ENCODE data around the gene CYP4X1. TPM values are rescaled to one million over a fixed set of nuclear protein-coding genes. Genes with fewer than 3 reads are reported as not detected.
"Not testable (repeated sequence)": the region's sequence is repeated elsewhere in the genome, so short reads cannot be mapped to it uniquely, and the experiment has no call there.

CYP4X1 gene
- total and polyA plus RNA-seq, 7 donors, result 0.60 to 7.5 (median 2.6) TPM; not detected in 1

DNA sequence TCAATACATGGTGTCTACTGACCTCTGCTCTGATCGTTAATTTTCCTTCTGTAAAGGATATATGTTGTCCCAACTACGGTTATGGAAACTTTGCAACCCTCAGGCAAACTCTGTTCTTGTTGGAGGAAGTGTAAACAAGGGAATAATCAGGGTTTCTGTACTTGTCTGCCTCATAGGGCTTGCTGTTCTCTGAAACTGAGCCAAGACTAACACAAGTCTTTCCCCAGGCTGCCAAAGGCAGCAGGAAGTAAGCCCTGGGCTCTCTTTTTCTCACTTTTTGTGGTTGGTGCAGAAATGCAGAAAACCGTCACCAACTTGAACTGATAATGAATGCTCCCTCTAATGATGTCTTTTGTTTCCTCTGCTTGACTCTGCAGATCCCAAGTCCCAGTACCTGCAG lies 7.6 kb downstream of the CYP4X1 start:
- WGBS, 2 donors, result 13 to 42% methylated on average over 3 of the region's 3 CpGs
- no peaks in the 10 kb centered on the region for H3K4me1 ChIP-seq
- TF ChIP-seq POLR2A (IDR thresholded peaks at IDR 0.05), result no peak
- TF ChIP-seq, protein P1, sequence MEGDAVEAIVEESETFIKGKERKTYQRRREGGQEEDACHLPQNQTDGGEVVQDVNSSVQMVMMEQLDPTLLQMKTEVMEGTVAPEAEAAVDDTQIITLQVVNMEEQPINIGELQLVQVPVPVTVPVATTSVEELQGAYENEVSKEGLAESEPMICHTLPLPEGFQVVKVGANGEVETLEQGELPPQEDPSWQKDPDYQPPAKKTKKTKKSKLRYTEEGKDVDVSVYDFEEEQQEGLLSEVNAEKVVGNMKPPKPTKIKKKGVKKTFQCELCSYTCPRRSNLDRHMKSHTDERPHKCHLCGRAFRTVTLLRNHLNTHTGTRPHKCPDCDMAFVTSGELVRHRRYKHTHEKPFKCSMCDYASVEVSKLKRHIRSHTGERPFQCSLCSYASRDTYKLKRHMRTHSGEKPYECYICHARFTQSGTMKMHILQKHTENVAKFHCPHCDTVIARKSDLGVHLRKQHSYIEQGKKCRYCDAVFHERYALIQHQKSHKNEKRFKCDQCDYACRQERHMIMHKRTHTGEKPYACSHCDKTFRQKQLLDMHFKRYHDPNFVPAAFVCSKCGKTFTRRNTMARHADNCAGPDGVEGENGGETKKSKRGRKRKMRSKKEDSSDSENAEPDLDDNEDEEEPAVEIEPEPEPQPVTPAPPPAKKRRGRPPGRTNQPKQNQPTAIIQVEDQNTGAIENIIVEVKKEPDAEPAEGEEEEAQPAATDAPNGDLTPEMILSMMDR (IDR thresholded peaks at IDR 0.05), result no peak
- no peaks in the 10 kb centered on the region for H3K9me3 ChIP-seq
- no peaks in the 10 kb centered on the region for H3K27me3 ChIP-seq
- H3K4me3 ChIP-seq, result no peak overlapping the region
- H3K27ac ChIP-seq, result peak overlapping the region in 1 of 4 donors; percentile 52
- no peak for DNase-seq
- intact Hi-C loops (cut with DNase I), result no loop called here
- H3K36me3 ChIP-seq, result no peaks in the 10 kb centered on the region

GRCh38 chr1:47031585-47031984 lies 8.1 kb downstream of the CYP4X1 start:
- Histone ChIP-seq H3K4me1 (no peaks in the 10 kb centered on the region), H3K36me3 (no peaks in the 10 kb centered on the region), H3K9me3 (no peaks in the 10 kb centered on the region), H3K27me3 (no peaks in the 10 kb centered on the region), H3K4me3 (no peak overlapping the region), H3K27ac (no peak overlapping the region)
- intact Hi-C loops (cut with DNase I), result no loop called here
- TF ChIP-seq, protein P1 (IDR thresholded peaks at IDR 0.05), result no peak
- WGBS, 2 donors, result 61 to 63% methylated on average over 3 of the region's 3 CpGs
- no peak for DNase-seq

- Histone ChIP-seq H3K4me3 (no peak overlapping the region), H3K36me3 (no peaks in the 10 kb centered on the region), H3K9me3 (no peaks in the 10 kb centered on the region), H3K27ac (no peak overlapping the region), H3K4me1 (no peaks in the 10 kb centered on the region), H3K27me3 (no peaks in the 10 kb centered on the region)
- WGBS, 2 donors, result 91 to 95% methylated on average over 1 of the region's 1 CpG
- no peak for DNase-seq
- TF ChIP-seq, protein P1 (IDR thresholded peaks at IDR 0.05), result no peak
- TF ChIP-seq EP300 (IDR thresholded peaks at IDR 0.05), result no peak
- intact Hi-C loops (cut with DNase I), result no loop called here
Observed at GRCh38 chr1:47036764-47037163, 13.3 kb downstream of the CYP4X1 start.

GRCh38 chr1:47059376-47059775 lies 35.9 kb downstream of the CYP4X1 start:
- no peaks in the 10 kb centered on the region for H3K36me3 ChIP-seq
- intact Hi-C loops (cut with DNase I), result no loop called here
- H3K4me3 ChIP-seq, result no peak overlapping the region
- no peak overlapping the region for H3K27ac ChIP-seq
- no peaks in the 10 kb centered on the region for H3K4me1 ChIP-seq
- TF ChIP-seq POLR2AphosphoS5 (IDR thresholded peaks at IDR 0.05) (no peak), EP300 (IDR thresholded peaks at IDR 0.05) (no peak), POLR2A (IDR thresholded peaks at IDR 0.05) (no peak)
- TF ChIP-seq, protein P1 (IDR thresholded peaks at IDR 0.05), result no peak
- DNase-seq, result no peak
- WGBS, 2 donors, result 90 to 91% methylated on average over 1 of the region's 1 CpG
- no peaks in the 10 kb centered on the region for H3K27me3 ChIP-seq
- H3K9me3 ChIP-seq, result no peaks in the 10 kb centered on the region

GRCh38 chr1:47067097-47067594 lies 43.7 kb downstream of the CYP4X1 start, which contains the start of gene CYP4Z1:
CYP4Z1 (plus strand) TSS chr1:47067231; CDS start chr1:47067491, 260 bp downstream.
- H3K4me3 ChIP-seq, result no peak within 1 kb of the TSS
- H3K4me1 ChIP-seq, result peaks cover 0 to 6% (median 0%) of the 10 kb centered on the region in 4 donors
- H3K36me3 ChIP-seq, result no peaks in the 10 kb centered on the region
- no peaks in the 10 kb centered on the region for H3K27me3 ChIP-seq
- DNase-seq, result no peak
- TF ChIP-seq POLR2A (IDR thresholded peaks at IDR 0.05) (no peak), POLR2AphosphoS5 (IDR thresholded peaks at IDR 0.05) (no peak), EP300 (IDR thresholded peaks at IDR 0.05) (no peak)
- TF ChIP-seq, protein P1 (IDR thresholded peaks at IDR 0.05), result no peak
- no peaks in the 10 kb centered on the region for H3K9me3 ChIP-seq
- H3K27ac ChIP-seq, result no peak within 1 kb of the TSS
- intact Hi-C loops (cut with DNase I), result no loop called here

GRCh38 chr1:47069080-47069479 lies 45.6 kb downstream of the CYP4X1 start:
- H3K4me3 ChIP-seq; H3K9me3 ChIP-seq; DNase-seq; H3K36me3 ChIP-seq; H3K4me1 ChIP-seq; intact Hi-C loops (cut with DNase I); H3K27me3 ChIP-seq: not testable (repeated sequence)
- 77% methylated on average over 4 of the region's 4 CpGs for WGBS, 2 donors
- peak overlapping the region in 2 of 4 donors; percentile 45 to 57 for H3K27ac ChIP-seq

DNA sequence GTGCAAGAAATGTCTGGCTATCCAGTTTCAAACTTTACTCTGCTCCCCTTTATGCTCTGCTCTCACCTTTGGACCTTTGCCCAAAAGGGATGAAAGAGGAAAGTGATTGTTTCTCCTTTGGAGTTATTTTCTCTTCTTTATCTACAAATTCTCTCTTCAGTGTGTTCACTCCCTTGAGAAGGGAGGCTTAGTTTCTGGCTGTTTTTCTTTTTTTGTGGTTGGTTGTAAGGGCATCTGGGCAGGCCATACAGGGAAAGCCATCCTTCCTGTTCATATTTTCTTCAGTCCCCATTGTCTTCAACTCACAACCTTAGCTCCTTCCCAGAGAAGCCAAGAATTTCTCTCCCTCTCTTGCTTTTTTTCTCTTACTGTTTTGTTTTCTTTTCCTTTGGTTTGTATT lies 46.0 kb downstream of the CYP4X1 start:
- H3K4me1 ChIP-seq; H3K4me3 ChIP-seq; H3K27ac ChIP-seq; H3K27me3 ChIP-seq; H3K36me3 ChIP-seq; DNase-seq; intact Hi-C loops (cut with DNase I); H3K9me3 ChIP-seq: not testable (repeated sequence)

Data from sigmoid colon (tissue), 7 donors.